Measurements from ENCODE around the gene ARID1A.
"Not testable (repeated sequence)": the region's sequence is repeated elsewhere in the genome, so short reads cannot be mapped to it uniquely, and the experiment has no call there.

Gene ARID1A

GRCh38 chr1:26695356-26696118 is at the start of gene ARID1A:
Gene ARID1A (plus strand): TSS chr1:26696015. CDS start chr1:26696404, 389 bp downstream.
- FAIRE-seq: no peak

- FAIRE-seq: no peak
These were observed 31.0 kb upstream of the ARID1A start for GRCh38 chr1:26664802-26665201.

GRCh38 chr1:26666855-26667254 is 29.0 kb upstream of the ARID1A start:
- no peak for FAIRE-seq

GRCh38 chr1:26668106-26668786 is 27.6 kb upstream of the ARID1A start:
- FAIRE-seq: not testable (repeated sequence)

- no peak for FAIRE-seq
These were observed 18.3 kb upstream of the ARID1A start for GRCh38 chr1:26677306-26678115.

- no peak for FAIRE-seq
These were observed 10.9 kb upstream of the ARID1A start for GRCh38 chr1:26684763-26685508.

GRCh38 chr1:26686795-26687194 is 9.0 kb upstream of the ARID1A start:
- no peak for FAIRE-seq

- FAIRE-seq: no peak
These were observed 6.3 kb upstream of the ARID1A start for GRCh38 chr1:26689504-26689903.

- no peak for FAIRE-seq
These were observed 5.7 kb upstream of the ARID1A start for GRCh38 chr1:26690157-26690556.

- FAIRE-seq: peak; percentile 40
These were observed 5.2 kb upstream of the ARID1A start for GRCh38 chr1:26690576-26691031.

GRCh38 chr1:26692211-26692792 is 3.5 kb upstream of the ARID1A start:
- peak; percentile 95 for FAIRE-seq

GRCh38 chr1:26692793-26693490 is 2.9 kb upstream of the ARID1A start:
- FAIRE-seq: peak; percentile 82

- no peak for FAIRE-seq
These were observed 1.9 kb upstream of the ARID1A start for GRCh38 chr1:26693599-26694572.

- no peak for FAIRE-seq
These were observed 1.0 kb upstream of the ARID1A start for GRCh38 chr1:26694638-26695355.

- no peak for FAIRE-seq
These were observed 371 bp downstream of the ARID1A start for GRCh38 chr1:26696119-26696653.

GRCh38 chr1:26696654-26697430 is 1.0 kb downstream of the ARID1A start:
- FAIRE-seq: no peak

GRCh38 chr1:26697431-26697977 is 1.7 kb downstream of the ARID1A start:
- no peak for FAIRE-seq
